NCI-H2227 treated with DMSO at 0.1 percent for 48 hours (cell line): ENCODE results near the gene CAMK2B.

ENCODE experiments used
- DNase-seq: peaks from one replicate; lab custom pipeline; 2025; lab: John Stamatoyannopoulos, UW

CAMK2B gene

GRCh38 chr7:44325201-44325671, at the start of gene CAMK2B:
Gene CAMK2B, minus strand, starts transcription at chr7:44325594. Its CDS starts 173 bp downstream, at chr7:44325421.
- no peak for DNase-seq

GRCh38 chr7:44374007-44374763, 48.8 kb upstream of the CAMK2B start:
- no peak for DNase-seq

- no peak for DNase-seq
Measured at GRCh38 chr7:44373418-44373740, 48.0 kb upstream of the CAMK2B start.

- no peak for DNase-seq
Measured at GRCh38 chr7:44372560-44373417, 47.4 kb upstream of the CAMK2B start.

- no peak for DNase-seq
Measured at GRCh38 chr7:44368885-44369284, 43.5 kb upstream of the CAMK2B start.

GRCh38 chr7:44368455-44368854, 43.1 kb upstream of the CAMK2B start:
- no peak for DNase-seq

- DNase-seq: no peak
Measured at GRCh38 chr7:44367475-44368043, 42.2 kb upstream of the CAMK2B start.

- DNase-seq: no peak
Measured at GRCh38 chr7:44366986-44367385, 41.6 kb upstream of the CAMK2B start.

- no peak for DNase-seq
Measured at GRCh38 chr7:44353668-44354067, 28.3 kb upstream of the CAMK2B start.

- no peak for DNase-seq
Measured at GRCh38 chr7:44348851-44349781, 23.7 kb upstream of the CAMK2B start.

GRCh38 chr7:44348300-44348699, 22.9 kb upstream of the CAMK2B start:
- no peak for DNase-seq

- no peak for DNase-seq
Measured at GRCh38 chr7:44347546-44348114, 22.2 kb upstream of the CAMK2B start.

GRCh38 chr7:44346063-44346462, 20.7 kb upstream of the CAMK2B start:
- DNase-seq: no peak

GRCh38 chr7:44341401-44341800, 16.0 kb upstream of the CAMK2B start:
- no peak for DNase-seq

GRCh38 chr7:44338600-44338999, 13.2 kb upstream of the CAMK2B start:
- DNase-seq: no peak

- DNase-seq: no peak
Measured at GRCh38 chr7:44336491-44336890, 11.1 kb upstream of the CAMK2B start.

GRCh38 chr7:44335184-44335583, 9.8 kb upstream of the CAMK2B start:
- DNase-seq: no peak

GRCh38 chr7:44334734-44335097, 9.3 kb upstream of the CAMK2B start:
- no peak for DNase-seq

- DNase-seq: no peak
Measured at GRCh38 chr7:44333911-44334733, 8.7 kb upstream of the CAMK2B start.

- no peak for DNase-seq
Measured at GRCh38 chr7:44331682-44332081, 6.3 kb upstream of the CAMK2B start.

GRCh38 chr7:44330331-44330730, 4.9 kb upstream of the CAMK2B start:
- DNase-seq: no peak
